K562 (cell line): ENCODE measurements around the gene CSNK2A1. TPM values are rescaled to one million over a fixed set of nuclear protein-coding genes. Genes with fewer than 3 reads are reported as not detected.

Source experiments
- ATF1 ChIP-seq, 2 experiments: fragments of 450-650 bp in 1 of 2; IDR thresholded peaks; 2 replicates each; pipeline ENCODE4 v1.6.1; 2016; ENCODE audit warnings: missing compliant biosample characterization in 1 of 2, missing genetic modification characterization in 1 of 2
- ATF6 ChIP-seq: sonication (generic); formaldehyde crosslinking; IDR thresholded peaks from 2 replicates; pipeline ENCODE4 v1.4.0; 2020; ENCODE audit warnings: mild to moderate bottlenecking, missing genetic modification reagents
- C11orf30 ChIP-seq: fragments of 450-650 bp; IDR thresholded peaks from 2 replicates; pipeline ENCODE4 v1.6.1; 2016; ENCODE audit warnings: low read depth, mild to moderate bottlenecking
- CTCF ChIP-seq, 3 experiments: IDR thresholded peaks in 2 of 3; conservative IDR thresholded peaks in 1 of 3; 2 replicates each; pipeline ENCODE4 v1.5.1; 2011 to 2012; ENCODE audit warnings: low read length in 3 of 3, mild to moderate bottlenecking in 3 of 3, control low read depth in 2 of 3, improper control_type of control experiment in 1 of 3, inconsistent platforms in 1 of 3, low read depth in 1 of 3, mixed read lengths in 1 of 3, moderate library complexity in 1 of 3; ENCODE audit not compliant: insufficient read depth in 2 of 3
- CXXC5 ChIP-seq: fragments of 250-450 bp; sonication (Bioruptor Pico); IDR thresholded peaks from 2 replicates; pipeline ENCODE4 v1.8.0; 2022; ENCODE audit warnings: inconsistent platforms, mild to moderate bottlenecking, moderate library complexity
- FOXK1 ChIP-seq: sonication (generic); formaldehyde crosslinking; IDR thresholded peaks from 2 replicates; pipeline ENCODE4 v1.8.0; 2022; ENCODE audit warnings: missing genetic modification reagents, mild to moderate bottlenecking, borderline replicate concordance
- FOXO4 ChIP-seq: fragments of 450-650 bp; formaldehyde crosslinking; IDR thresholded peaks from 2 replicates; pipeline ENCODE4 v1.4.0; 2020; ENCODE audit warnings: mild to moderate bottlenecking, moderate library complexity
- HNRNPH1 ChIP-seq: fragments of 200-400 bp; formaldehyde crosslinking; optimal IDR thresholded peaks from 2 replicates; pipeline ENCODE3; 2017; ENCODE audit warnings: low read depth, mild to moderate bottlenecking, low read length, moderate library complexity
- MYC ChIP-seq, 2 experiments: fragments of 250-450 bp in 1 of 2; sonication (Bioruptor Pico) in 1 of 2; IDR thresholded peaks; 2 replicates each; pipeline versions ENCODE4 v1.5.1 to v1.6.1; 2012 to 2021; ENCODE audit warnings: low read depth in 2 of 2, borderline replicate concordance in 1 of 2, improper control_type of control experiment in 1 of 2, low read length in 1 of 2, mild to moderate bottlenecking in 1 of 2, moderate library complexity in 1 of 2
- PATZ1 ChIP-seq: fragments of 250-450 bp; sonication (Bioruptor Pico); IDR thresholded peaks from 2 replicates; pipeline ENCODE4 v1.5.0; 2020; ENCODE audit warnings: mild to moderate bottlenecking, borderline replicate concordance
- RCOR1 ChIP-seq, 2 experiments: IDR thresholded peaks; 2 replicates each; pipeline ENCODE4 v1.6.1; 2012; ENCODE audit warnings: low read depth in 2 of 2, low read length in 2 of 2, borderline replicate concordance in 1 of 2, improper control_type of control experiment in 1 of 2
- SPI1 ChIP-seq: IDR thresholded peaks from 2 replicates; pipeline ENCODE4 v1.6.1; 2011; ENCODE audit warnings: low read depth, low read length, control low read depth, borderline replicate concordance
- ZNF592 ChIP-seq: fragments of 450-650 bp; IDR thresholded peaks from 2 replicates; pipeline ENCODE4 v1.6.1; 2017; ENCODE audit warnings: antibody characterized with exemption, mild to moderate bottlenecking
- polyA plus RNA-seq, 8 experiments: library from polyadenylated mRNA; depleted of rRNA in 4 of 8; stranded (reverse) in 5 of 8; unstranded in 3 of 8; fragments of >200 nt; fragmentation: Nextera tagmentation in 2 of 8; fragmentation: Illumina TruSeq in 1 of 8; extraction: Ambion mirVana in 2 of 8; extraction: Trizol in 1 of 8; gene quantifications; 2 replicates each; pipeline versions ENCODE4 v1.2.1 to v1.2.3, GENCODE V29; 2011 to 2014; ENCODE audit warnings: inconsistent platforms in 1 of 8, missing spikeins in 1 of 8
- total RNA-seq, 7 experiments: library from RNA; depleted of rRNA in 6 of 7; stranded (reverse); fragments of >200 nt in 6 of 7; fragmentation: Illumina TruSeq in 2 of 7; extraction: Trizol in 2 of 7; gene quantifications; 2 replicates each; pipeline versions ENCODE4 v1.2.1 to v1.2.3, GENCODE V29; 2011 to 2021; ENCODE audit warnings: low replicate concordance in 1 of 7

The CSNK2A1 gene
- total and polyA plus RNA-seq, 9 of the 15 experiments (the other 6 are each of a cell fraction or from before 2014, with no cell fraction given), result 71.0 to 251 (median 103) TPM

GRCh38 chr20:577167-577791, 33.7 kb upstream of the CSNK2A1 start (continued):
- TF ChIP-seq MYC (IDR thresholded peaks at IDR 0.05; ENCODE audit: low read depth, low read length) (peak; percentile 17; the same call in 1 of the 2 replicates), MYC (CRISPR knock-in tag; IDR thresholded peaks at IDR 0.05; ENCODE audit: borderline replicate concordance, low read depth) (no peak), FOXK1 (CRISPR knock-in tag) (0 out of 2 replicates have a peak, but pooled peaks have one; percentile 75), CTCF (IDR thresholded peaks at IDR 0.05 in 2 of 3, conservative IDR thresholded peaks at IDR 0.05 in 1 of 3; ENCODE audit: insufficient read depth in 2 of 3, low read depth in 1 of 3, low read length in 3 of 3) (peak; percentile 49 to 64 (median 59)), ZNF592 (peak; percentile 89), PATZ1 (CRISPR knock-in tag) (no peak), FOXO4 (CRISPR knock-in tag) (no peak), ATF6 (0 out of 2 replicates have a peak, but pooled peaks have one; percentile 20), SPI1 (peak; percentile 73; the same call in 1 of the 2 replicates), CXXC5 (peak; percentile 33; the same call in 1 of the 2 replicates), C11orf30 (peak; percentile 32; the same call in 1 of the 2 replicates), HNRNPH1 (no peak), ATF1 (CRISPR knock-in tag; IDR thresholded peaks at IDR 0.05) (no peak), ATF1 (tag; IDR thresholded peaks at IDR 0.05) (peak; percentile 94), RCOR1 (IDR thresholded peaks at IDR 0.05; ENCODE audit: borderline replicate concordance in 1 of 2, low read depth in 2 of 2, low read length in 2 of 2) (peak in 1 of 2 experiments; percentile 48; a peak in 1 of 4 replicates)
